GM12865 (cell line): ENCODE results near the gene ATXN1.
A peak's percentile ranks its signal among the peaks of the same experiment; 100 is the strongest.

Experiments used
- DNase-seq: peaks from one replicate; pipeline ENCODE4 v3.0.0; 2010; ENCODE audit warnings: low read depth
- H3K4me3 ChIP-seq: 2 replicates; pipeline ENCODE4 v1.5.1; 2011; ENCODE audit warnings: mild to moderate bottlenecking, low read depth, low read length, control low read depth
- TF ChIP-seq, protein P1 (sequence below): IDR thresholded peaks from 2 replicates; pipeline ENCODE4 v1.5.1; 2011; ENCODE audit warnings: low read length, control low read depth, low read depth, inconsistent platforms; ENCODE audit not compliant: insufficient read depth; ENCODE audit errors: missing control alignments

ATXN1 gene

DNA sequence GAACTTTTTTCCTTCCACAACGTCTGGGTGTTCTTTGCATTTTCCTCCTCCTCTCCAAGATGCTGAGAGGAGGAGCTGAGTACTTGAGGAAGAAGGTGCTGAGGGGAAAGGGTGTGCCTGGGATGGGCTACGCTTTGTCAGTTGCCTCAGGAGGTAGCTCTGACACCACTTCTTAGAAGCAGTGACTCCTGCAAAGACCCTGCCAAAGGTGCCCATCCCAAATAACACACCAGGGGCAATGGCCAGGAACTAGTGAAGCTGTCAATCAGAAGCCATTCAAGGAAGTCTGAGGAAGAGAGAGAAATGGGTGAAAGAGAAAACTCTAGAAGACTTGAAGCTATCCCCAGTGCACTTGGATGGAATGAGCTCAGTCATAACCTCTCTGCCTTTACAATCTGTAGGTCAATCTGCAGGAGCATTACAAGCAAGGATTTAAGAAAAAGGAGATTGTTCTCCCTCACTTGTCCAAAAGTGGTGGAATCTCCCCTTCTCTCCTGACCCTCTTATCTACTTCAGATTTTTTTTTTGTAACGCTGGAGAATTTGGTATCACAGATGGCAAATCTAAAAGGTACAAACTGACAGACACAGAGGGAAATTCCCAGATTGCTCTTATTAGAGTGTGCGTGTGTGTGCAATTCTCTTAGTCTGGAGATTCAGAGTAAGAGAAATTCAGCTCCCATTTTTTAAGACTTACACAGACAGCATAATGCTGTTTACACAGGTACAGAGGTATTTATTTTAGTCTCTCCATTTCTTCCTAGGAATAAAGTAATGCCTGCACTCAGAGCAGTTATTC is 280.3 kb downstream of the ATXN1 start:
- TF ChIP-seq, protein P1, sequence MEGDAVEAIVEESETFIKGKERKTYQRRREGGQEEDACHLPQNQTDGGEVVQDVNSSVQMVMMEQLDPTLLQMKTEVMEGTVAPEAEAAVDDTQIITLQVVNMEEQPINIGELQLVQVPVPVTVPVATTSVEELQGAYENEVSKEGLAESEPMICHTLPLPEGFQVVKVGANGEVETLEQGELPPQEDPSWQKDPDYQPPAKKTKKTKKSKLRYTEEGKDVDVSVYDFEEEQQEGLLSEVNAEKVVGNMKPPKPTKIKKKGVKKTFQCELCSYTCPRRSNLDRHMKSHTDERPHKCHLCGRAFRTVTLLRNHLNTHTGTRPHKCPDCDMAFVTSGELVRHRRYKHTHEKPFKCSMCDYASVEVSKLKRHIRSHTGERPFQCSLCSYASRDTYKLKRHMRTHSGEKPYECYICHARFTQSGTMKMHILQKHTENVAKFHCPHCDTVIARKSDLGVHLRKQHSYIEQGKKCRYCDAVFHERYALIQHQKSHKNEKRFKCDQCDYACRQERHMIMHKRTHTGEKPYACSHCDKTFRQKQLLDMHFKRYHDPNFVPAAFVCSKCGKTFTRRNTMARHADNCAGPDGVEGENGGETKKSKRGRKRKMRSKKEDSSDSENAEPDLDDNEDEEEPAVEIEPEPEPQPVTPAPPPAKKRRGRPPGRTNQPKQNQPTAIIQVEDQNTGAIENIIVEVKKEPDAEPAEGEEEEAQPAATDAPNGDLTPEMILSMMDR = no peak
- DNase-seq = no peak
- H3K4me3 ChIP-seq = no peak overlapping the region

DNA sequence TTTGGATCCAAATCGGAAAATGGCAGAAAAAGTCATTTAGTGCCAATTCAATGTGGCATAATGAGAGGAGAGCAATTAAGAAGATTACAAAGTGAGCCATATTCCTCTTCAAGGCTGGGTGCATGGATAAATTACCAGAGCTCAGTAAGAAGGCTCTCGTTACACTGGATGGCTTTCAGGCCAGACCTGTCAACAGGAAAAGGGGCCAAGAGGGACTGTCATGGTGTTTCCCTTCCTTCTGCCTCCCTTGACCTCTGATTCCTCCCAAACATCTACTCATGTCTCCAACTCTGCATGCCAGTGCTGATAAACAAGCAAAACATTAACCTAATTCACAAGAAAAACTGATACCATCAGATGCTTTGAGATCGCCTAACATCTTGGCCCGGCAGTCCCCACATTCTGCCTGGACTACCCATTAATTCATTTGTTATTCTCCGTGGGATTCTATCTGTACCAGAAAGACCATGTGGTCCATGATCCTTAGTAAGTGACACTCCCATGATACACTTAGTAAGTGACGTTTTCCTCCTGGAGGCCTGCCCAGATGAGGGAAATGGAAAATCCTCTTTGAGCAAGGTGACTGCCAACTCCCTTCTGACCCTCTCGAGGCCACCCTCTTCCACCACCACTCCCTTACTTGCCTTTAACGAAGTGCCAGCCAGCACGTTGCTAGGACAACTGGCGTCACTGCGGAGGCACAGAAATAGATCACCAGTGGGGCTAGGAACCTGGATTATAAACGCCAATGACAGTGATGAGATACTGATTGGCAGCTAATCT is 283.7 kb downstream of the ATXN1 start:
- DNase-seq = no peak
- TF ChIP-seq, protein P1 = no peak
- no peak overlapping the region for H3K4me3 ChIP-seq

DNA sequence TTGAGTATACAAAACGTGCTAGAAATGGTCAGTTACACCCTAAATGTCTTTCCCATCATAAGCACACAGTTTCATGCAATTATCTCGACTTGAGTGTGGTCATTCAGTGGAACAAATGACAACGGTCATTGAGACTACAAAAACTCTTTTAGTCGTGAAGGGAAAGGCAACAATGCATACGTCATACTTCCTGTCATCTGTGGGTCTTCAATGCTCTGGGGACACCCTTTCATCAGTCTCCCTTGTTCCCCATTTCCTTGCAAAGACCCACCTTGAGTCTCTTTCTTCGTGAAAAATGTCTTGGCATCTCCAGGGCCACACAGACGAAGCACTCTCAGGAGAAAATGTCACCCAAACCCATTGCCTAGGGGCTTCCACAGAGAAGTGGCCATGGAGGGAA is 284.4 kb downstream of the ATXN1 start:
- peak; percentile 71 for DNase-seq
- TF ChIP-seq, protein P1 = no peak

DNA sequence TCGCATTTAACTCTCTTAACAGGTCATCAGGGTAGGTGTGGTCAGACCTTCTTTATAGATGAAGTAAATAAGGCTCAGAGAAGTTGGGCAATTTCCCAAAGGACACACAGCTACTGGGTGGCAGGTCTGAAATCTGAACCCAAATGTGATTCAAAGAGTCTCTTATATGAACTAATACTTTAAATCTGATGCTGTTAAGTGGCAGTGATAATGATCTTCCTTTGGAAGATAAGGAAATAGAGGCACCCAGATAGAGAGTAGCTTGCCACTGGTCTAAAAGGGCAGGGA is 285.8 kb downstream of the ATXN1 start:
- peak overlapping the region; percentile 55 for H3K4me3 ChIP-seq
- DNase-seq = no peak
- TF ChIP-seq, protein P1 = no peak

More for the DNA sequence above, 284.4 kb downstream of the ATXN1 start:
- no peak overlapping the region for H3K4me3 ChIP-seq

DNA sequence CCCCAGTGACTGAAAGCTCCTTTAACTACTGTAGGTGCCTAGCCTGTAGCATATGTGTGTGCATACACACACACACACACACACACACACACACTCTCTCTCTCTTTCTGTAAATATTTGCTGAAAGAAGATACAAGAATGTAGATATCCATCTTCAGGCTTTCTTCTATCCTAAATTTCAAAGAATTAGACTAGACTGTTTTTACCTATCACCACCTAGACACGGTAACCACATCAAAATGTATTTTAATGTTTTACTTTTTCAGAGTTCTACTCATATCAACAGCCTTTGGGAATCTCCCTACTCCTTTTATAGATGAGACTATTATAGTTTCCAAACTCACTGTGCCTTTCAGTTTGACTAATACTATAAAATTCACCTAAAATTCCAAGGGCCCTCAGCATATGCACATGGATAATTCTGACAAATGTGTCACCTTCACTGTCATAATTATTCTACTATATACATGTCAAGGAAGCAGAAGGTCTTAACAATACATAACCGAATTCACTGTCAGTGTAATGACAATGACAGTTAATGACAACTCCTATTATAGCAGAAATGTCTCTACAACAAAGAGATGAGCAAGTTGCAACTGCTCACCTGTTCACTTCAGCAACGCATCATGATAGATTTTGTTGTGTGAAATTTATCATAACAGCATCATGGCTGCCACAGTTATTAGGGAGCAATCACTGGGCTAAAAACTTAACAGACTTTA is 286.3 kb downstream of the ATXN1 start:
- TF ChIP-seq, protein P1 = no peak
- H3K4me3 ChIP-seq = peak overlapping the region; percentile 55
- DNase-seq = peak; percentile 76

DNA sequence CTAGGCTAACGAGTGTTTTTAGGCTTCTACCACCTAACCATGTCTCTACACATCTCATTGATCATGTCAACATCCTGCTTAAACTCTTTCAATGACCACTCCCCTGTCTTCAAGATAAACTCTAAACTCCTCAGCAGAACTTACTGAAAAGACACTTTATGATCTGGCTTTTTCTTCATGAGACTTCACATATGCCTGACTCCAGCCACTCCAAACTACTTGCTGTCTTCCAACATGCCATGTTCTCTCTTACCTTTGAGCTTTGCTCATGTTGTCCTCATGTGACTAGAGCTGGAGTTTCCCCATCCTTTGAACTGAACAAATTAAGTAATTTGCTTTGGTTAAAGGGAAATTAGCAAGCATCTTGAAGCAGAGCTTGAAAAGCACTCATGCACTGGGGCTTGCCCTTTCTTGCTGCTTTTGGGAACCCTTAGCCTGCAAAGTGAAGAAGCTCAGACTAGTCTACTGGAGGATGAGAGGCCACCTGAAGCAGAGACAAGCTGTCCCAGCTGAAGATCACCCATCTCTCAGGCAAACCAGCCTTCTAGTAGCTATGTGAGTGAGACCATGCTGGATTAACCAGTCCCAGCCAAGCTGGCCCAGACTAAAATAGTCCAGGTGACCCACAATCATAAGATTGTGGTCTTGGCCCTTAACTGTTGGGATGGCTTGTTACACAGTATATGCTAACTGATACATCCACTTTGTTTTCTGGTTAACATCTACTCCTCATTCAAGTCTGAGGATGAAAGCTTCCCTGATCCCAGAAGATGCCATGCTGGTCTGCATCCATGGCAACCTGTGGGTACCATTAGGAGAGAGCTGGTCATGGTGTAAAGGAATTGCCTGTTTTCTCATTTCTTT is 287.1 kb downstream of the ATXN1 start:
- DNase-seq = peak; percentile 76
- H3K4me3 ChIP-seq = peak overlapping the region; percentile 55
- TF ChIP-seq, protein P1 = no peak
